ENCODE measurements around the gene EIF3L.

Gene EIF3L

DNA sequence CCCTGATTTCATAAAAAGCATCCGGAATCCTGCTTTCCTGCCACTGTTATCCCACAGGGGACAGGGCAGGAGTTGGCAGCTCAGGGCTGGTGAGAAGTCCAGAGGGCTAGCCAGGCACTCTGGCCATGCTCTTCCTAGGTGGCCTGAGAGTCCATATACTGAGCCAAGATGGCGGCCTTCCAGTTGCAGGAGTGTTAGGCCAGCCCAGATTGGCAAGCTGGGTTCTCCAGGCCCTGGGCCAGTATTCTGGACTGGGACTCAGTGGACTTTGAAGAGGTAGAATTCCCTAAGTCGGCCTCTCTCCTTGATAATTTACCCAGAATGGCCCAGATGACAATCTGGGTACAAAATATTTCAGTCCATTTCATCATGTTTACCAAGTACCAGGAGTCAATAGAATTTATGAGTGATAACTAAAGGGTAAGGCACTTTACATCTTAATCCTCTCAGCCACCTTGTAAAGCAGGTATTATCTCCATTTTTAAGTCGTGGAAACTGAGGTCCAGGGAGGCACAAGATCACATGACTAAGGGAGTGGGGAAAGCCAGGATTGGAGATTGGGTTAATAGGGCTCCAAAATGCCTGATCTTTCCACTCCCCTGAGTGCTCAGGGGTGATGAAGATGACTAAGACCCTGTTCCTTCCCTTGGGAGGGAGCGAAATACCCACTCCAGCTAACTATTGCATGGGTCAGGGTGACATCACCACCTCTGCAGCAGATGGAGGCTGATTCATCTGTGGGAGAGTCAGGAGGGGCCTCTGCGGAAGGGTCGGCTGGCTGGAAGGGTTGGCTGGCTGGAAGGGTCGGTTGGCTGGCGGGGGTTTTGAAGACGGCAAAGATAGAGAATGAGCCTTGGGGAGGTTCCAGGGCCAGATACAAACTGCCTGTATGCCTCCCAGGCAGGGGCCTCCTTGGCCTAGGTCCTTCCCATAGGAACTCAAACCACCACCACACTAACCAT, 55.6 kb downstream of the EIF3L start:
- H3K36me3 ChIP-seq (ENCODE audit: low read length) = no peaks in the 10 kb centered on the region
- no peaks in the 10 kb centered on the region for H3F3A ChIP-seq (ENCODE audit: insufficient read depth)
- no peaks in the 10 kb centered on the region for H3K27me3 ChIP-seq (ENCODE audit: low read length)
- H3K4me3 ChIP-seq (ENCODE audit: insufficient read depth, low read length, poor library complexity, severe bottlenecking) = no peak overlapping the region
- H3K9ac ChIP-seq (ENCODE audit: low read length) = no peak overlapping the region
- H3K4me2 ChIP-seq (ENCODE audit: low read depth, low read length, poor library complexity, severe bottlenecking) = no peak overlapping the region
- no peaks in the 10 kb centered on the region for H3K9me2 ChIP-seq (replicated peaks; ENCODE audit: insufficient read depth, low read length)
- H3K27ac ChIP-seq (ENCODE audit: low read depth, low read length) = no peak overlapping the region
- H4K20me1 ChIP-seq (ENCODE audit: low read depth, low read length) = no peaks in the 10 kb centered on the region
- no peak overlapping the region for H2AFZ ChIP-seq (ENCODE audit: low read depth, low read length, severe bottlenecking)
- TF ChIP-seq, protein P1, sequence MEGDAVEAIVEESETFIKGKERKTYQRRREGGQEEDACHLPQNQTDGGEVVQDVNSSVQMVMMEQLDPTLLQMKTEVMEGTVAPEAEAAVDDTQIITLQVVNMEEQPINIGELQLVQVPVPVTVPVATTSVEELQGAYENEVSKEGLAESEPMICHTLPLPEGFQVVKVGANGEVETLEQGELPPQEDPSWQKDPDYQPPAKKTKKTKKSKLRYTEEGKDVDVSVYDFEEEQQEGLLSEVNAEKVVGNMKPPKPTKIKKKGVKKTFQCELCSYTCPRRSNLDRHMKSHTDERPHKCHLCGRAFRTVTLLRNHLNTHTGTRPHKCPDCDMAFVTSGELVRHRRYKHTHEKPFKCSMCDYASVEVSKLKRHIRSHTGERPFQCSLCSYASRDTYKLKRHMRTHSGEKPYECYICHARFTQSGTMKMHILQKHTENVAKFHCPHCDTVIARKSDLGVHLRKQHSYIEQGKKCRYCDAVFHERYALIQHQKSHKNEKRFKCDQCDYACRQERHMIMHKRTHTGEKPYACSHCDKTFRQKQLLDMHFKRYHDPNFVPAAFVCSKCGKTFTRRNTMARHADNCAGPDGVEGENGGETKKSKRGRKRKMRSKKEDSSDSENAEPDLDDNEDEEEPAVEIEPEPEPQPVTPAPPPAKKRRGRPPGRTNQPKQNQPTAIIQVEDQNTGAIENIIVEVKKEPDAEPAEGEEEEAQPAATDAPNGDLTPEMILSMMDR (IDR thresholded peaks at IDR 0.05; ENCODE audit: insufficient read depth, low read length, poor library complexity, severe bottlenecking) = no peak
- TF ChIP-seq EZH2phosphoT487 (conservative IDR thresholded peaks at IDR 0.05; ENCODE audit: low read length) = no peak
- no peaks in the 10 kb centered on the region for H3K79me2 ChIP-seq (ENCODE audit: insufficient read depth, low read length)
- no peaks in the 10 kb centered on the region for H3K9me3 ChIP-seq (ENCODE audit: insufficient read depth, low read length)

DNA sequence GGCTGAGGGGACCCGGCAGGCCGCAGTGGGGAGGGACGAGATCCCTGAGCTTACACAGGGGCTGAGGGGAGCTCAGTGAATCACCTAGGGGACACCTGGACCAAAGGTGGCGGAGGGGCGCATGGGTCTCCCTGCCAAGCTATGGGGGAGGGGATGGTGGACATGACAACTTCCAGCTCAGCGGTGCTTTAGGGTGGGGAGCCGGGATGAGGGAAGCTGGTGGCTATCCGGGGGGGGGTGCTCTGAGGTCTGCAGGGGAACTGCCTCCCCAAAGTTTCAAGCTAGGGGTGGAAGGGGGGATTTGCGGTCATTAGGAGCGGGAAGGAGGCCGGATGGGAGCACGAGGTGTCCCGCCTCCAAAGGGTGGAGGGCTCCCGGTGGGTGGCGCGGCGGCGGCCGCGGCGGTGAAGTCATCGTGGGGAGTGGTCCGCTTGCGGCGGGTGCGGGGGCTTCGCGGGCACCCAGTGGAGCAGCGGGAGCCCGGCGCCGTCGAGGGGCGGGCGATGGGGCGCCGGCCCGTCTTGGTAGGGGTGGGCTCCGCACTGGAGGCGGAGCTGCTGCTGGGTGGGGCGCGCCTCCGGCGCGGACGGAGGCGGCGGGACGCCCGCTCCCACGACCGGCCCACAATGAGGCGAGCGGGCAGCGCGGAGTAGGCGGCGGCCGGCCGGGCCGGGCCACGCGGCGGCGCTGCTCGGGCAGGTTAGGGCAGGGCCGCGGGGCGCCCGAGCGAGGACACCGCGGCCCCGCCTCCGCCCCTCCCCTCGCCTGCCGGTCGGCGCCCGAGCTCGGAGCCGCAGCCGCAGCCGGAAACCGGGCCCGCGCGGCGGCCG, 56.5 kb downstream of the EIF3L start, which contains the start of gene MICALL1:
TSS of gene MICALL1 (plus strand) at position 764 of the 830 bp plus-strand sequence. CDS start 126 bp downstream, outside the sequence.
- Histone ChIP-seq H3K9ac (ENCODE audit: low read length) (peak within 1 kb of the TSS; percentile 68), H3K36me3 (ENCODE audit: low read length) (no peaks in the 10 kb centered on the region), H4K20me1 (ENCODE audit: low read depth, low read length) (no peaks in the 10 kb centered on the region), H3K9me3 (ENCODE audit: insufficient read depth, low read length) (no peaks in the 10 kb centered on the region), H3F3A (ENCODE audit: insufficient read depth) (no peaks in the 10 kb centered on the region), H3K4me3 (ENCODE audit: insufficient read depth, low read length, poor library complexity, severe bottlenecking) (peak within 1 kb of the TSS; percentile 66), H3K79me2 (ENCODE audit: insufficient read depth, low read length) (no peaks in the 10 kb centered on the region), H3K4me2 (ENCODE audit: low read depth, low read length, poor library complexity, severe bottlenecking) (peak within 1 kb of the TSS; percentile 70), H2AFZ (ENCODE audit: low read depth, low read length, severe bottlenecking) (peak within 1 kb of the TSS; percentile 88), H3K9me2 (replicated peaks; ENCODE audit: insufficient read depth, low read length) (no peaks in the 10 kb centered on the region), H3K27ac (ENCODE audit: low read depth, low read length) (peak within 1 kb of the TSS; percentile 28; the same call in 1 of the 2 replicates), H3K27me3 (ENCODE audit: low read length) (no peaks in the 10 kb centered on the region)
- TF ChIP-seq, protein P1 (IDR thresholded peaks at IDR 0.05; ENCODE audit: insufficient read depth, low read length, poor library complexity, severe bottlenecking) = no peak
- TF ChIP-seq EZH2phosphoT487 (conservative IDR thresholded peaks at IDR 0.05; ENCODE audit: low read length) = no peak

DNA sequence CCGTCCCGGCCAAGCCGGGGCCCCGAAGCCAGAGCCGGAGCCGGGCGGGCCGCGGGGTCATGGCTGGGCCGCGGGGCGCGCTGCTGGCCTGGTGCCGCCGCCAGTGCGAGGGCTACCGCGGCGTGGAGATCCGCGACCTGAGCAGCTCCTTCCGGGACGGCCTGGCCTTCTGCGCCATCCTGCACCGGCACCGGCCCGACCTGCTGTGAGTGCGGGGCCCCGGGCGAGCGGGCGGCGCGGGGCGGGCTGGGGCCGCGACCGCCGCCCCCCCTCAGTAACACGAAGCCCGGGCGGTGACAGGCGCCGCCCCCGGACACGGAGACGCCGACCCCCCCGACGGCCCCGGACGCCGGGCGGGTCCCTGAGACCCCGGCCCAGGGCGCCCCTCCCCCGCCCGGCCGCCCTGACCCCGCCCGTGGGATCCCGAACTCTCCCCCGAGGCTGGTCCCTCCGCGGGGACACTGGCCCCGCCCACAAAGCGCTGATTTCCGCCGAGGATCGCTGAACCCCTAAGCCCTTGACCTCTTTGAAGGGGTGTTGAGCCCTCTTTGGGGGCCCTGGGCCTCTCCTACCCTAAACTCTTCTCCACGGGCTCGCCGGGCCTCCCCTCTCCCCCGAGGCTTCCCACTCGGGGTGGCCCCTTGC, 57.3 kb downstream of the EIF3L start:
- peak overlapping the region; percentile 83 for H2AFZ ChIP-seq (ENCODE audit: low read depth, low read length, severe bottlenecking)
- H3K27me3 ChIP-seq (ENCODE audit: low read length) = no peaks in the 10 kb centered on the region
- H3K9me3 ChIP-seq (ENCODE audit: insufficient read depth, low read length) = no peaks in the 10 kb centered on the region
- no peaks in the 10 kb centered on the region for H3K9me2 ChIP-seq (replicated peaks; ENCODE audit: insufficient read depth, low read length)
- no peaks in the 10 kb centered on the region for H3F3A ChIP-seq (ENCODE audit: insufficient read depth)
- H3K4me3 ChIP-seq (ENCODE audit: insufficient read depth, low read length, poor library complexity, severe bottlenecking) = peak overlapping the region; percentile 66
- H3K79me2 ChIP-seq (ENCODE audit: insufficient read depth, low read length) = no peaks in the 10 kb centered on the region
- H3K9ac ChIP-seq (ENCODE audit: low read length) = peak overlapping the region; percentile 68
- H3K27ac ChIP-seq (ENCODE audit: low read depth, low read length) = peak overlapping the region; percentile 28; the same call in 1 of the 2 replicates
- no peak for TF ChIP-seq EZH2phosphoT487 (conservative IDR thresholded peaks at IDR 0.05; ENCODE audit: low read length)
- TF ChIP-seq, protein P1 (IDR thresholded peaks at IDR 0.05; ENCODE audit: insufficient read depth, low read length, poor library complexity, severe bottlenecking) = no peak
- H4K20me1 ChIP-seq (ENCODE audit: low read depth, low read length) = no peaks in the 10 kb centered on the region
- H3K36me3 ChIP-seq (ENCODE audit: low read length) = no peaks in the 10 kb centered on the region
- H3K4me2 ChIP-seq (ENCODE audit: low read depth, low read length, poor library complexity, severe bottlenecking) = peak overlapping the region; percentile 67
